Endothelial cell of umbilical vein (primary cell): ENCODE data around the gene SLC44A5. TPM values are rescaled to one million over a fixed set of nuclear protein-coding genes. Genes with fewer than 3 reads are reported as not detected.

ENCODE experiments used
- BruUV-seq: library from RNA; stranded (reverse); fragments of 400-500 nt; replicated peaks from 2 replicates; lab custom pipeline; 2021; lab: Mats Ljungman, UMichigan
- CTCF ChIA-PET: fragments of 300-600, 350-600 bp; sonication (Branson Sonifier 250); formaldehyde crosslinking; loops from one replicate; lab custom pipeline; 2021; ENCODE audit warnings: antibody characterized with exemption, inconsistent platforms; lab: Charles Lee
- POLR2A ChIA-PET: fragments of 300-600, 350-600 bp; sonication (Branson Sonifier 250); formaldehyde crosslinking; loops from one replicate; lab custom pipeline; 2021; ENCODE audit warnings: antibody characterized with exemption, inconsistent platforms; lab: Charles Lee
- DNase-seq: peaks from one replicate; pipeline ENCODE4 v3.0.0-alpha.2; 2011; ENCODE audit warnings: low read depth, low spot score
- FAIRE-seq: peaks from 2 replicates; lab custom pipeline; 2011; peaks lifted over from hg19 to GRCh38; lab: Jason Lieb, UNC
- H2AFZ ChIP-seq: 2 replicates; pipeline ENCODE4 v1.6.0; 2012; ENCODE audit warnings: low read depth, low read length, control low read depth, inconsistent platforms
- H3K27ac ChIP-seq: 2 replicates; pipeline ENCODE4 v1.5.1; 2011; ENCODE audit warnings: low read depth, mild to moderate bottlenecking, control low read depth, low read length, moderate library complexity; ENCODE audit not compliant: insufficient read depth
- H3K27me3 ChIP-seq, 2 experiments: 2 replicates each; pipeline versions ENCODE4 v1.6.0 to v1.6.1; 2011; ENCODE audit warnings: low read length in 2 of 2, mixed read lengths in 1 of 2; ENCODE audit not compliant: control insufficient read depth in 2 of 2, insufficient read depth in 2 of 2
- H3K36me3 ChIP-seq, 2 experiments: 2 replicates in 1 of 2; 3 replicates in 1 of 2; pipeline ENCODE4 v1.5.1; 2011; ENCODE audit warnings: low read length in 2 of 2, mild to moderate bottlenecking in 1 of 2, moderate library complexity in 1 of 2; ENCODE audit not compliant: control insufficient read depth in 2 of 2, insufficient read depth in 2 of 2; ENCODE audit errors: extremely low read depth in 1 of 2
- H3K4me1 ChIP-seq: 3 replicates; pipeline ENCODE4 v1.5.1; 2011; ENCODE audit warnings: mild to moderate bottlenecking, low read length; ENCODE audit not compliant: control insufficient read depth, insufficient read depth; ENCODE audit errors: extremely low read depth
- H3K4me2 ChIP-seq: 2 replicates; pipeline ENCODE4 v1.6.1; 2011; ENCODE audit warnings: low read length, control low read depth, mixed read lengths; ENCODE audit not compliant: insufficient read depth
- H3K4me3 ChIP-seq, 3 experiments: fragments of 200-600 bp in 1 of 3; sonication (generic), shearing (Covaris generic) in 1 of 3; replicated peaks in 1 of 3; 2 replicates each; pipeline ENCODE4 v1.5.1; 2011 to 2016; ENCODE audit warnings: control low read depth in 3 of 3, low read length in 3 of 3, mild to moderate bottlenecking in 2 of 3, inconsistent platforms in 1 of 3, low read depth in 1 of 3, moderate library complexity in 1 of 3; ENCODE audit not compliant: insufficient read depth in 1 of 3
- H3K79me2 ChIP-seq: 2 replicates; pipeline ENCODE4 v1.6.0; 2012; ENCODE audit warnings: low read length, inconsistent platforms; ENCODE audit not compliant: control insufficient read depth, insufficient read depth
- H3K9ac ChIP-seq: replicated peaks from 2 replicates; pipeline ENCODE3; 2011; ENCODE audit warnings: low read length, control low read depth; ENCODE audit not compliant: insufficient read depth; ENCODE audit errors: extremely low read depth
- H3K9me1 ChIP-seq: replicated peaks from 3 replicates; pipeline ENCODE4 v1.6.0; 2011; ENCODE audit warnings: mild to moderate bottlenecking, low read length; ENCODE audit not compliant: control insufficient read depth, insufficient read depth; ENCODE audit errors: extremely low read depth
- H3K9me3 ChIP-seq: replicated peaks from 2 replicates; pipeline ENCODE4 v1.5.1; 2012; ENCODE audit warnings: low read length, inconsistent platforms; ENCODE audit not compliant: control insufficient read depth, insufficient read depth
- H4K20me1 ChIP-seq: replicated peaks from 2 replicates; pipeline ENCODE3; 2011; ENCODE audit warnings: mild to moderate bottlenecking, low read length; ENCODE audit not compliant: control insufficient read depth, insufficient read depth; ENCODE audit errors: extremely low read depth
- CTCF ChIP-seq, 2 donors: IDR thresholded peaks; 1 replicate in 1 of 2; 2 replicates in 1 of 2; pipeline ENCODE4 v1.5.1; 2011; ENCODE audit warnings: low read length in 2 of 2, mild to moderate bottlenecking in 2 of 2, moderate library complexity in 2 of 2, control low read depth in 1 of 2, inconsistent platforms in 1 of 2, low read depth in 1 of 2; ENCODE audit not compliant: insufficient read depth in 1 of 2; ENCODE audit errors: extremely low read depth in 1 of 2
- FOS ChIP-seq: IDR thresholded peaks from 2 replicates; pipeline ENCODE4 v1.6.1; 2011; ENCODE audit warnings: mild to moderate bottlenecking, low read length, moderate library complexity, borderline replicate concordance; ENCODE audit not compliant: insufficient read depth
- GATA2 ChIP-seq: IDR thresholded peaks from 2 replicates; pipeline ENCODE4 v1.7.0; 2011; ENCODE audit warnings: low read depth, mild to moderate bottlenecking, moderate library complexity, mixed read lengths, low read length; ENCODE audit not compliant: insufficient read length, insufficient read depth
- MAX ChIP-seq: IDR thresholded peaks from 2 replicates; pipeline ENCODE4 v1.6.1; 2011; ENCODE audit not compliant: insufficient read depth, insufficient read length
- POLR2A ChIP-seq: IDR thresholded peaks from 2 replicates; pipeline ENCODE4 v1.6.1; 2012; ENCODE audit warnings: low read depth, mild to moderate bottlenecking, control low read depth, low read length
- dilution Hi-C: fragments of 300-500 bp; cut with MboI; formaldehyde crosslinking; loops from one replicate; pipeline ENCODE4 v1.15.0; 2019; ENCODE audit warnings: low sequenced_read_pairs; ENCODE audit not compliant: extremely low pct_ligation_motif_present
- intact Hi-C: fragments of 100-400 bp; cut with micrococcal nuclease; formaldehyde crosslinking; loops from one replicate; pipeline ENCODE4 v1.10.0; 2022
- polyA plus RNA-seq, 4 experiments: library from polyadenylated mRNA; depleted of rRNA in 3 of 4; stranded (reverse) in 3 of 4; unstranded in 1 of 4; fragments of >200 nt; gene quantifications; 2 replicates each; pipeline versions ENCODE4 v1.2.1 to v1.2.3, GENCODE V29; 2011 to 2012; ENCODE audit warnings: missing spikeins in 1 of 4
- total RNA-seq: library from RNA; stranded (reverse); gene quantifications from 2 replicates; pipeline ENCODE4 v1.2.3, GENCODE V29; 2021

SLC44A5 gene
- total and polyA plus RNA-seq, 2 donors (not counting 3 experiments of a cell fraction or from before 2014, with no cell fraction given) = 1.6 to 3.2 TPM

GRCh38 chr1:75273110-75273509 lies 337.8 kb downstream of the SLC44A5 start:
- Histone ChIP-seq H3K9me3 (no peaks in the 10 kb centered on the region), H3K36me3 (no peaks in the 10 kb centered on the region), H3K4me3 (no peak overlapping the region), H4K20me1 (no peaks in the 10 kb centered on the region), H3K4me2 (no peak overlapping the region), H3K9me1 (no peaks in the 10 kb centered on the region), H3K4me1 (no peaks in the 10 kb centered on the region), H3K9ac (no peak overlapping the region), H3K27ac (no peak overlapping the region), H2AFZ (no peak overlapping the region), H3K27me3 (no peaks in the 10 kb centered on the region), H3K79me2 (no peaks in the 10 kb centered on the region)
- no peak for TF ChIP-seq POLR2A
- TF ChIP-seq MAX = no peak
- no peak for TF ChIP-seq GATA2
- BruUV-seq = no TSS peak
- DNase-seq = no peak
- ChIA-PET CTCF (interaction anchor here (1.5 to 1.6 kb wide), 3 partner anchors 40 to 310 kb away, joined by 3 read pairs; no protein-coding TSS in a partner anchor), POLR2A (no interaction called here)
- no peak for FAIRE-seq
- dilution Hi-C loops (no loop called here), intact Hi-C loops (no loop called here)

- no peak overlapping the region for H3K4me2 ChIP-seq
- POLR2A ChIA-PET = no interaction called here
- FAIRE-seq (peak; percentile 69), DNase-seq (peak; percentile 74)
- H3K27me3 ChIP-seq = no peaks in the 10 kb centered on the region
- BruUV-seq = no TSS peak
- H3K9me3 ChIP-seq = no peaks in the 10 kb centered on the region
- TF ChIP-seq FOS (no peak), CTCF (IDR thresholded peaks at IDR 0.05; ENCODE audit: extremely low read depth in 1 of 2, insufficient read depth in 1 of 2, low read depth in 1 of 2, low read length in 2 of 2) (peak; percentile 47 to 50)
- no peaks in the 10 kb centered on the region for H4K20me1 ChIP-seq
- no peaks in the 10 kb centered on the region for H3K9me1 ChIP-seq
- H3K27ac ChIP-seq = no peak overlapping the region
- peak overlapping the region; percentile 28 for H2AFZ ChIP-seq
- CTCF ChIA-PET = interaction anchor here (0.6 to 4.2 kb wide), 58 partner anchors 9 to 494 kb away, joined by 3 to 147 read pairs (median 4); no protein-coding TSS in a partner anchor
- H3K4me1 ChIP-seq = no peaks in the 10 kb centered on the region
- dilution Hi-C loops = no loop called here
- H3K4me3 ChIP-seq = no peak overlapping the region
- intact Hi-C loops = loop anchor here (1.0 to 5.0 kb wide), 4 partner anchors 32 to 367 kb away; no protein-coding TSS in a partner anchor
- no peaks in the 10 kb centered on the region for H3K36me3 ChIP-seq
- no peak overlapping the region for H3K9ac ChIP-seq
- no peaks in the 10 kb centered on the region for H3K79me2 ChIP-seq
These were observed 345.1 kb downstream of the SLC44A5 start for GRCh38 chr1:75265792-75266191.
